K562 (cell line): Measurements from ENCODE around the gene HGS. TPM values are rescaled to one million over a fixed set of nuclear protein-coding genes. Genes with fewer than 3 reads are reported as not detected.

ENCODE experiments used
- CHD7 ChIP-seq: fragments of 200-600 bp; sonication (generic); IDR thresholded peaks from one replicate; pipeline ENCODE4 v1.6.1; 2012; ENCODE audit warnings: mild to moderate bottlenecking, low read depth, low read length, inconsistent platforms
- HMGXB4 ChIP-seq: sonication (generic); formaldehyde crosslinking; IDR thresholded peaks from 2 replicates; pipeline ENCODE4 v1.8.1; 2023; ENCODE audit warnings: mild to moderate bottlenecking, missing genetic modification reagents
- KDM5B ChIP-seq: fragments of 200-600 bp; sonication (generic); IDR thresholded peaks from 2 replicates; pipeline ENCODE4 v1.6.1; 2012; ENCODE audit warnings: low read depth, mild to moderate bottlenecking, moderate library complexity, low read length, control low read depth, inconsistent platforms; ENCODE audit not compliant: insufficient replicate concordance
- NCOA4 ChIP-seq: fragments of 450-650 bp; IDR thresholded peaks from 2 replicates; pipeline ENCODE4 v1.6.1; 2018; ENCODE audit warnings: mild to moderate bottlenecking; ENCODE audit not compliant: partially characterized antibody
- NELFE ChIP-seq: IDR thresholded peaks from 2 replicates; pipeline ENCODE4 v1.6.1; 2011; ENCODE audit warnings: mild to moderate bottlenecking; ENCODE audit not compliant: insufficient read depth, insufficient read length
- NUFIP1 ChIP-seq: fragments of 450-650 bp; IDR thresholded peaks from 2 replicates; pipeline ENCODE4 v1.6.1; 2018; ENCODE audit not compliant: partially characterized antibody
- PYGO2 ChIP-seq: fragments of 450-650 bp; IDR thresholded peaks from 2 replicates; pipeline ENCODE4 v1.6.1; 2016; ENCODE audit warnings: mild to moderate bottlenecking, missing genetic modification characterization, moderate library complexity, missing compliant biosample characterization
- TARDBP ChIP-seq: fragments of 450-650 bp; IDR thresholded peaks from 2 replicates; pipeline ENCODE4 v1.6.1; 2016
- TGIF2 ChIP-seq: sonication (generic); formaldehyde crosslinking; IDR thresholded peaks from 2 replicates; pipeline ENCODE4 v1.8.1; 2022; ENCODE audit warnings: mild to moderate bottlenecking, missing genetic modification reagents, moderate library complexity
- TRIM24 ChIP-seq, 2 experiments: fragments of 450-650 bp; IDR thresholded peaks; 2 replicates each; pipeline ENCODE4 v1.6.1; 2016
- ZKSCAN3 ChIP-seq: fragments of 250-450 bp; sonication (Bioruptor Pico); IDR thresholded peaks from 2 replicates; pipeline ENCODE4 v1.4.0; 2020
- ZNF263 ChIP-seq: sonication (generic); formaldehyde crosslinking; IDR thresholded peaks from 2 replicates; pipeline ENCODE4 v1.8.0; 2022; ENCODE audit warnings: mild to moderate bottlenecking, missing genetic modification reagents, borderline replicate concordance
- ZNF830 ChIP-seq: fragments of 250-450 bp; sonication (Bioruptor Pico); IDR thresholded peaks from 2 replicates; pipeline ENCODE4 v1.5.0; 2021; ENCODE audit warnings: mild to moderate bottlenecking
- polyA plus RNA-seq, 8 experiments: library from polyadenylated mRNA; depleted of rRNA in 4 of 8; stranded (reverse) in 5 of 8; unstranded in 3 of 8; fragments of >200 nt; fragmentation: Nextera tagmentation in 2 of 8; fragmentation: Illumina TruSeq in 1 of 8; extraction: Ambion mirVana in 2 of 8; extraction: Trizol in 1 of 8; gene quantifications; 2 replicates each; pipeline versions ENCODE4 v1.2.1 to v1.2.3, GENCODE V29; 2011 to 2014; ENCODE audit warnings: inconsistent platforms in 1 of 8, missing spikeins in 1 of 8
- total RNA-seq, 7 experiments: library from RNA; depleted of rRNA in 6 of 7; stranded (reverse); fragments of >200 nt in 6 of 7; fragmentation: Illumina TruSeq in 2 of 7; extraction: Trizol in 2 of 7; gene quantifications; 2 replicates each; pipeline versions ENCODE4 v1.2.1 to v1.2.3, GENCODE V29; 2011 to 2021; ENCODE audit warnings: low replicate concordance in 1 of 7

Gene HGS
- total and polyA plus RNA-seq, 9 of the 15 experiments (the other 6 are each of a cell fraction or from before 2014, with no cell fraction given): 3.9 to 176 (median 77.1) TPM

GRCh38 chr17:81683584-81684441 is at the start of gene HGS, which contains the start of gene ARL16 (continued):
- TF ChIP-seq ZNF263 (CRISPR knock-in tag): peak; percentile 25; the same call in 1 of the 2 replicates
- no peak for TF ChIP-seq ZNF830
- no peak for TF ChIP-seq TARDBP
- TF ChIP-seq TRIM24 (IDR thresholded peaks at IDR 0.05): peak in 1 of 2 experiments; percentile 49; a peak in 1 of 4 replicates
- TF ChIP-seq CHD7: no peak
- TF ChIP-seq NELFE: no peak
- no peak for TF ChIP-seq HMGXB4 (CRISPR knock-in tag)
- TF ChIP-seq ZKSCAN3 (CRISPR knock-in tag): no peak
- no peak for TF ChIP-seq NUFIP1
- peak; percentile 65 for TF ChIP-seq KDM5B
- no peak for TF ChIP-seq PYGO2
- no peak for TF ChIP-seq NCOA4
- TF ChIP-seq TGIF2 (CRISPR knock-in tag): no peak
